Retina (tissue), 1 donor: ENCODE measurements around the gene MRPL21.
"Not testable (repeated sequence)": the region's sequence is repeated elsewhere in the genome, so short reads cannot be mapped to it uniquely, and the experiment has no call there.

Experiments
- DNase-seq: peaks from one replicate; pipeline ENCODE4 v3.0.0-alpha.2; 2016

MRPL21 gene

DNA sequence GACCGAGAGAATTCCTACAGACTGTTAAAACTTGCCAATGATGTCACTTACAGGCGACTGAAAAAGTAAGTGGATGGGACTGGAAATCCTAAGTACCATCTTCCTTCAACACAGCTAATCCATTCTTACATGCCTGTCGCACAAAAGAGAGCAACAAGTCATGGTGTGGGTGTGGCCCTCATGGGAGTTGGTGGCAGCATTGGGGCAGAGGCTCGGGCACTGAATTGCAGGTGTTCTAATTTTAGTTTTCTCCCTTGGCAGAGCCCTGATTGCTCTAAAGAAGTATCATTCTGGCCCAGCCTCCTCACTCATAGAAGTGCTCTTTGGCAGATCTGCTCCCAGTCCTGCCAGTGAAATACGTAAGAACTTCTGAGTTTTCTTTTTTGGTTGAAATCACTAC, 4.6 kb upstream of the MRPL21 start:
- DNase-seq: no peak

DNA sequence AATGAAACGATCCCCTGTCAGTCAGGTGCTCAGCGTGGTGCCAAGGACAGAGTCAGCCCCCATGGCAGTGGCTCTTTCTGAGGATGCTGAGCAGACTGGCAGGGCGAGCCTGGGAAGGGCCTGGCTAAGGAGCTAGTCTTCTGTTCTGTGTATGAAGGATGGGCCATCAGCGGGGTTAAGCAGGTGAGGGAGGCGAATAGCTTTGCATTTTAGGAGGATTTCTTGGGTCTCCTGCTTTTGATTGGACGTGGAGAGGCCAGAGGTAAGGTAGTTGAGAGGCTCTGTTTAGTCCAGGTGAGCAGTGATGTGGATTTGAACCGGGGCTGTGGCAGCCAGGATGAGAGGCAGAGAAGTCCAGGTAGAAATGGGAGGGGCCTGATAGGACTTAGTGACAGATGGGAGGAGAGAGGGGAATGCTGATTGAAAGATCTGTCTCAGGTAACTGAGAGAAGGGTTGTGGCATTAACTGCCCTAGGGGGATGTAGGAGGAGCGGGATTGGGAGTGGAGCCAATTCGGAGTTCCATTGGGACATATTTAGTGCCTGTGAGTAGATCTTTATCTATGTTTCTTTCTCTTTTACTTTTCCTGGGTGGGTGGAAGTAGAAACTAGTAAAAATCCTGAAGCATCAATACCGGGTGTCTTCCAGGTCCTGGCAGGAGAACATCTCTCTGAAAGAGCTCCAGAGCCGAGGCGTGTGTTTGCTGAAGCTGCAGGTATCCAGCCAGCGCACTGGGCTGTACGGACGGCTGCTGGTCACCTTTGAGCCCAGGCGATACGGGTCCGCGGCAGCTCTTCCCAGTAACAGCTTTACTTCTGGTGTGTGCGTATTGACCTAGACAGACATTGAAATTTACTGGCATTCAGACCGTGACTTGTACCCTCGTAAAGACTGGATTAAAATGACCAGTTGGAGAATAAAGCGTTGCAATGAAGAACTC, 2.1 kb upstream of the MRPL21 start:
- no peak for DNase-seq

DNA sequence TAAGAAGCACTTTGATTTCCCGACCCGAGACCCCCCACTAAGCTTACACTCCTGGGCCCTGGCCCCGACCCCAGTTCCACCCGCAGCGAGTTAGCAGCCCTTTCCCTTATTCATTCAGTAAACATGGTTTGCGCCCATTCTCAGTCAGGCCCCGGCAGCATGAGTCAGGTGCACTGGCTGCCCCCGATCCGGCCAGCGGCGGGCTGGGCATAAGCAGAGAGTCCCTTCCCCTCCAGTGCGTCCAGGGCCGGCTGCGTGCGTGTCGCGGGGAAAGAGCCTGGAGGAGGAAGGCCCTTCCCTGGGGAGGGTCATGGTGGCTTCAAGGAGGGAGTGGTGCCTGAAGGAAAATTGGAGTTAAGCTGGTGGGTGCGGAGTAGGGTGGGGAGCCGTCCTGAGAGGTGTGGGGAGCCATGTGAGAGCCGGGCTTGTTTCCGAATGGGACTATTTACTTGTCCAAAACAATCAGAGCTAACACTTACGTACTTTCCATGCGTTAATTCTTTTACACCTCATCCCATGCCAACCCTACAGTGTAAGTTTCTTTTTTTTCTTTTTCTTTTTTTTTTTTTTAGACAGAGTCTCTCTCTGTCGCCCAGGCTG, 716 bp upstream of the MRPL21 start:
- no peak for DNase-seq

DNA sequence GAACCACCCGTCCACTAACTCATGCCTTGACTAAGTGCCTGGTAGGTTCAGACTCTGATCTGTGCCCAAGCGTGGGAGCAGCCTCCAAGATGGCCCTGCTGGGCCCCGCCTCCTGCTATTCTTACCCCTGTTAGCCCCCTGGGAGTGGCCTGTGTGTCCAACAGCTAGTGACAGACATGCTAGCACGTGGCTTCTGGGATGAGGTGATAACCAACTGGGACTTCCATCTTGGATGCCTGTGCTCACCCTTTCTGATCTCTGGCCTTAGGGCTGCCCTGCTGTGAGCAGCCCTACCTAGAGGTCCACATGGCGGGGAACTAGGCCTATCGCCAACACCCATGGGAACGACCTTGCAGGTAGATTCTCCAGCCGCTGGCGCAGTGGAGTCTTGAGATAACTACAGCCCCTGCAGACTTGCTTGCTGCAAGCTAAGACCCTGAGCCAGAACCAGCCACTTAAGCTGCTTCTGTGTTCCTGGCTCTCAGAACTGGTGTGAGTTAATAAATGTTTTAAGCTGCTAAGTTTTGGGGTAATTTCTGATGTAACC, 2.7 kb downstream of the MRPL21 start:
- DNase-seq: no peak

DNA sequence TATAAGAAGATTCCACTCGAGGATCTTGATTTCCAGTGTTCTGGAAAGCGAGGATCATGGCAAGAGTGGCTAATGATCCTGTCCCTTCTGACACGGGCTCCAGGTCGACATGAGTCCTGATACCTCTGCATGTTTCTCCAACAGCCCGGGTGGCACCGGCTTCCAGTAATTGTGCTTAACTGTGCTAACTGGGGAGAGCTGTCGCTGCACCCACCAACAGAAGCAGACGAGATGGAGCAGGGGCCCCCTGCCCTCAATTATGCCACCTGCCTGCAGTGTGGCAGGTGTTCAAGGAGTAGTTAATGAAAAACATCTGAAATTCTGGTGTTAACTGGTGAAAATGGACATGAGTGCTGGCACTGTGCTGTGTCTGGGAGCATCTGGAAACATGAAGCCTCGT, 6.2 kb downstream of the MRPL21 start:
- no peak for DNase-seq

DNA sequence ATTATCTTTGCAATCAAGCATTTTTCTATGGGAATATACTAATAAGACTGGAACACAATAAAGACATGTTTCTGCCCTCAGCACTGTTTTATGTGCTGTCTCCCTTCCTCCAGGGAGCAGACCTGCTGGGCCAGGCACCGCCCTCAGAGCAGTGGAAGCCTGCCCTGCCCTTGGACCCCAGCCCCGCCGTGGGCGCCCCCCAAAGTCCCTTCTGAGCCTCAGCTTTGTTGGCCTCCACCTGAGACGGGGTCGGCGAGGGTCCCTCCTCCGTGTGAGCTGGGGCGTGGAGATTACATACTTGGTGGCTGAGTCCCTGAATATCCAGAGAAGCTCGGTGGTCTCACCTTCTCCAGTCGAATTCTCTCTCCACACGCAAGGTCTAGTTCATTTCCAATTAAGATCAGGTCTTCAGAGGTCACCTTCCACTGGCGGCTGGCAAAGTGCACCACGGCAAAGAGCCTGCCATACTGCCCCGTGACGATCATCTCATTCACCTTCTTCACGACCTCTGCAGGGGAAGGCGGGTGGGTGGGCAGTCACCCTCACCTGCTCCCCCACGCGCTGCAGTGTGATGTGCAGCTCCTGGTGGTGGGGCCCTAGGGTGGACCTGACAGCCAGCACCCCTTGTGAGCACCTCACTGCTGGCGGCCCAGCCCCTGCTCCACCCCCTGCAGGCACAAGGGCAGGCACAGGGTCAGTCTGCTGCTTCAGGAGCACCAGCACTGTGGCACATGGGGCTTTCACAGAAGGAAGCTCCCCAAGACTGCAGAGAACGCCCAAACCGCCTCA, 7.3 kb downstream of the MRPL21 start:
- no peak for DNase-seq

DNA sequence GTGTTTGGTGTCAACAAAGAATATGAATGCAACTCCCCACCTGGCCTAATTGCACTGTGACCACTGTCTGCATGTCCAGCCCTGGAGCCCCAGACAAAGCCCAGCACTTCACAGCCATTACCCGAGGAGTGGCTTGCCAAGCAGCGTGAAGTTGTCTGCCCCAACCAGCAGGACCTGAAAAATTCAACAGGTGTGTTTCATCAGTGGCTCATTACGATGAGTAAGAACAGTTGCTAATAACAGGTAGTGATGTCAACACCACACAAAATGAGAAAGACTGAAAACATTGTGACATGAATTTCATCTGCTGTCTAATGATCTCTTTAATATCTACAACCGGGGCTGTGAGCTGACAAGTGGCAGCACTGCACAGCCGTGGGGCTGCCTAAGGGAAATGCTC, 10.3 kb downstream of the MRPL21 start:
- DNase-seq: no peak

DNA sequence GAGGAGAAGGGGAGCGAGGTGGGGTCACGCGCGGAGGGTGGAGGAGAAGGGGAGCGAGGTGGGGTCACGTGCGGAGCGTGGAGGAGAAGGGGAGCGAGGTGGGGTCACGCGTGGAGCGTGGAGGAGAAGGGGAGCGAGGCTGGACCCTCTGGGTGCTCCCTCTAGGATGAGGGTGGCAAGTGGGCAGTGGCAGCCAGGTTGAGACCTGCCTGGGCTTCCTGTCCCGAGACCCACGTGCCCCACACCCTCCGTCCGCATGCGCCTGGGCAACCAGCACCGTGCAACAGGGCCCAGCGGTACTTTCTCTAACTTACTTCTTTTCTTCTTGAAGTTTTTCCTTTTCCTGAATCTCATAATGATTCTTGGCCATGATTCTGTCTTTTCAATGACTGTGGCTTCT, 11.1 kb downstream of the MRPL21 start:
- DNase-seq: no peak

DNA sequence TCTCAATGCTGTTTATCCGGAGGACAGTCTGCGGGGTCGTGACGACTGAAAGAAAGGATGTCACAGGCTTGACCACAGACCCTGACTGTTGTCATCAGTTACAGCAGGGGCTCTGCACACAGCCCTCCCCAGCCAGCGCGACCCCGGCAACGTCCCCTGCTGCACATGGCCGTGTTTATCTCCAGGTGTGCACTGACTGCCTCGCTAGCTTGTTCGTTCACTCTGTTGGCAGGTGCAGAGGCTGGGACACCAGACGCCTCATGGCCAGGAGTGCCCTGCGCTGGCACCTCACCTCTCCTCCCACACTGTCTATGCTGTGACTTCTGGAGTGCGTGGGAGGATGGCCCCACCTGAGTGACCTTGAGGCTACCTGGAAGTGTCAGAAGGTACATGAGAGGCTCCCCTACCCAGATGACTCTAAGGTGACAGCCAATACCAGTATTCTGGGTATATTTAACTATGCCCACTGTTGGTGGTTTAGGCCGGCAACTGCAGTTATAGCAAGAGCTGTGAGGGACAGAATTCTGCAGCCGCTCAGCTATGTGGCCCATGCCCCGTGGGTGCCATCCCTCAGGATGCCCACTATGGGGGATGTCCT, 12.2 kb downstream of the MRPL21 start:
- no peak for DNase-seq

DNA sequence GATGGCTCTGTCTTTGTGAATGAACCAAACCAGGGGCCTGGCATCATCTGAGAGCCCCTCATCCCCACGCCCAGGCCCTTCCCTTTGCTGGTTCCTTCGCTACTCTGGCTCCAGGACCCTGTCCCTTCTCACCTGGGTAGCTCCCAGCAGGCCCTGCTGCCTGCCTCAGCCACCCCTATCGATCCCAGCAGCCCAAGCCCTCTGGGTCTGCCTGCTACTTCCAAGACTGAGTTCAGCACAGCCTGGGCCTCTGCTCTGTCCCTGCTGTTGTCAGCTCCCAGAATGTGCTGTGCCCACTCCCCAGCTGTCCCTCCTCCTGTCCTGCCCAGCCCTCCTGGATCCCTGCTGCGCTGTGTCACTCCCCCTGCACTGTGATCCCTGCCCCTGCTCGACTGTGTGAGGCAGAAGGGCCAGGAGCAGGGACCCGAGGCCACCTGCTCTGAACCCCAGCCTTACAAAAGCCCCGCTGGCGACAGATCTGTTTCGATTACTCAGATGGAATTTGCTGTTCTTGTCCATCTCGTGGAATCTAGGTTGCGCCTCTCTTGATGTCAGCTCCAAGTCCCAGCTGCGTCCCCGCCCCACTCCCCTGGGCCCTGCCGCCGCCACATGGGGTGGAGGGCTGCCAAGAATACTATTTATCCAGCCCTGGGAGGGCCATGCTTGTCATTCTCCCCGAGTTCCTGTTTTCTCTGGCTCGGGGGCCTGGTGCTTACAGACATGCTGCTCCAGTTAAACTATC, 13.0 kb downstream of the MRPL21 start:
- no peak for DNase-seq

DNA sequence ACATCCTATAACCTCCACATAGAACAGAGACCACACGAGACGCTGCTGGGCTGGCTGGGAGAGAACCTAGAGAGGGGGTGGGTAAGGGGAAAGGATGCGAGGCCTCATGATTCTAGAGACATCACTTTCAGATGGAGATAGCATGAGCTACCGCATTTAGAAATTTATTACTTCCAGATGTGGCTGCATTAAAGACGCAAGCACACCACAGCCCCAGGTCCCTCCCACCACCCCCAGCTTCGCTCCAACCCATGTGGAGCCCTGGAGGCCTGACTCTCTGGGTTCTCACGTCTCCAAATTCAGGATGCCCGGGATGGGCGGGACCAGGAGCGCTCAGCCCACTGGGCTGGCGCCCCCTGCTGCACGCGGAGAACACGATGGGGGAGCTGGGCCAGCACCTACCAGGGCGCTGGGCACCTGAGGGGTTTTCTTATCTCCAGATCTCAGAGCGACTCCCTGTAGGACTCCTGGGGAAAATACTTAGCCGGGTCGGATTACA, 13.6 kb downstream of the MRPL21 start:
- peak; percentile 17 for DNase-seq

DNA sequence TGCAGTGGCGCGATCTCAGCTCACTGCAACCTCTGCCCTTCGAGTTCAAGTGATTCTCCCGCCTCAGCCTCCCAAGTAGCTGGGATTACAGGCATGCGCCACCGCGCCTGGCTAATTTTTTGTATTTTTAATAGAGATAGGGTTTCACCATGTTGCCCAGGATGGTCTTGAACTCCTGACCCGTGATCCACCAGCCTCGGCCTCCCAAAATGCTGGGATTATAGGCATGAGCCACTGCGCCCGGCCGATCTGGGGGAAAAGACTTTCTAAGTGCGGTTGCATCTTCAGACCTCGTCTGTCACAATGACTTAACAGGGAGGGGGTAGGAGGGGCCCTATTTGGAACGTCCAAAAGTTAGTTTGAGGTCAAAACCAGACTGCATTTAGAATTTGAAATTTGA, 18.8 kb downstream of the MRPL21 start:
- DNase-seq: not testable (repeated sequence)

DNA sequence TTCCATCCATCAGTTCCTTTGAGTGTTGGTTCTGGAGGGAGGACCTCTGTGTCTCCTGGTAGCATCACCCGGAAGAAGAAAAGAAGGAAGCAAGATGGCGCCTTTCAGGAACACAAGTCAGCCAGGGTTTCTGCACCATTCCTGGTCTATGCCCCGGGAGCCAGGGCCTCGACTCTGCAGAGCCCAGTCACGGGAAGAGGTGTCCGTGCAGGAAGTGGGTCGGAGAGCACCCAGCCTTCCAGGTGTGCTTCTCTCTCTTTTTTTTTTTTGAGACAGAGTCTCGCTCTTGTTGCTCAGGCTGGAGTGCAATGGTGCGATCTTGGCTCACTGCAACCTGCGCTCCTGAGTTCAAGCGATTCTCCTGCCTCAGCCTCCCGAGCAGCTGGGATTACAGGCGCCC, 21.2 kb downstream of the MRPL21 start:
- no peak for DNase-seq

DNA sequence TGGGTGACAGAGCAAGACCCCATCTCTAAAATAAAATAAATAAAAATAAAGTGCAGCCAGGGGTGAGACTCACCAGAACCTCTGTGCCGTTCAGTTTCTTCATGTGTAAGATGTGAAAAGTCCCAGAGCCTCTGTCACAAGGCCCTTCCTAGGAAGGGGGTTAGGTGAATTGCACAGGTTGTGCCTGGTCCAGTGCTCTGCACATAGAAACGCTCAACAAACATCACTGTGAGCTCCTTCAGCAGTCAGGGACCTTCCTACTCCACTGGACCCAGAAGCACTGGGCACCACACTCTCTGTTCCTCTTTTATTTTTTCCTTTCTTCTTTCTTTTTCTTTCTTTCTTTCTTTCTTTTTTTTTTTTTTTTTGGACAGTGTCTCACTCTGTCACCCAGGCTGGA, 22.3 kb downstream of the MRPL21 start:
- no peak for DNase-seq

DNA sequence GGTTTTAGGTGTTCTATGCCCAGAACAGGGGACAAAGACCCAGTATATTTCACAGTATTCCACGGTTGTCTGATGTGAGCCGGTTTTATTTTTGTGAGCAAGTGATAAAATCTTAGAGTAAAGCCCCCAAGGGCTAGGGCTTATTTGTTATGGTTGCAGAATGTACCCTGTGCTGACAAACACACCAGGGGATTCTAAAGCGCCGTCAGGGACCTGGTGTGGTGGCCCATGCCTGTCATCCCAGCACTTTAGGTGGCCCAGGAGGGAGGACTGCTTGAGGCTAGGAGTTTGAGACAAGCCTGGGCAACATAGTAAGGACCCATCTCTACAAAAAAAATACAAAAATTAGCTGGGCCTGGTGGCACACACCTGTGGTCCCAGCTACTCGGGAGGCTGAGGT, 22.8 kb downstream of the MRPL21 start:
- DNase-seq: no peak

DNA sequence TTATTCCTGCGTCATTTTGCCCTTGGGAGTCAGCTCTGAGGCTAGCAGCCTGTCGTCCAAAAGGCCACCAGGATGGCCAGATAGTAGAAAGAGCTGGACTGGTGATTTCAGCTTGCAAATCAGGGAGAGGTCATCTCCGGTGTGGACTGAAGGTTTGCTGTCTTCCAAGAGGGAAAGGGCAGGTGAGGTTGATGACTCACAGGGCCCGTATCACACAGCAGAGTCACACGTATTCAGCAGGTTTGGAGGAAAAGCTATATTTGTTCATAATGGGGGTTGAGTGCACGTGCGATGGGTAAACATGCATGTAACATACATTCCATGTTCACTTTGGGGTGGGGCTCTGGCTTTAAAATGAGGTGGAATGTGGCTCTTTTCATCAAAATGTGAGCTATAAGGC, 25.6 kb downstream of the MRPL21 start:
- DNase-seq: no peak

DNA sequence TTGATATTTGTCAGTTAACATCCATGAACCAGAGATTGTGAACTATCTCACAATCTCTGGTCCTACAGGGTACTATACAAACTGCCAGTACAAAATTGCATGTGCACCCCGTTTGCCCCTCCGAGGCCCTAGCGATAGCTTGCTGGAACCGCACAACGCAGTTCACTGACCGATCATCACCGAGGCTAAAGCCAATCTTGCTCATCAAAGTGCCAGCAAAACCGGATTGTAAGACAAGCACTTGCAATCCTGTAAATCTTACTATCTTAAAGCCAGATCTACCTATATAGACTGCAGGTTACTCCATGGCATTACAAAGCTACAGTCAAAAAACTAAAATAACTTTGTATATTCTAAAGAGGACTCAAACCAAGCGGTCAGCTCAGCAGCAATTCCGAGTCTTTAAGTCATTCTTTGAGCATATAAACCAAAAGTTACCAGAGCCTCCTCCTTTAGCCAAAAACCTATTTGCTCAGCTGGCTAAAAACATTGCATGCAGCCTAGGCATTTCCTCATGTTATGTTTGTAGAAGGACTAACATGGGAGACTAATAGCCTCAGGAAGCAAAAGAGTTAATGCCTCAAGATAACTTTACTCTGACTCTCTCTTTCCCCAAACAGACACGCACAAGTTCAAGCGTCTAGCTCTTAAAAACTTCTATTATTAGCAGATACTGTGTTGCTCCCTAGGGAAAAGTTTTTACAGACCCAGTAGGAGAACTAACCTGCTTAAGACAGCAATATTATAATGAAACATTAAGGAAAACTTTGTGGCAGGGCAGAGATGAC, 31.2 kb downstream of the MRPL21 start:
- DNase-seq: no peak

DNA sequence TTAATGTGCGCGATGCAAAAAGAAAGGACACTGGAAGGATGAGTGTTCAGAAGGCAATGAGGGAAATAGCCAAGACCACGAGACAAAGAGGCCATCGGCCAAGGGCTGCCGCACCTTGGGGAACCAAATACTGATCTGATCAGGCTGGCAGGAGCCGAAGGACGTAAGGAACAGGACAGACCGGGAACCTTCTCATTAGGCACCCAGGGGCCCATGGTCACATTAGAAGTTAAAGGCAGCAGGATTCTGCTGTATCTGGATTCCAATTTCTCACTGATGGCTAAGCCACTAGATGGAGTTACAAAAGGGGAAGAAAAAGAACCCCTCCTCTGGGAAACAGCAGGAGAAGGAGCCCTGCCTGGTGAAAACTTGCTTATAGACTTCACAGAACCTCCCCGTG, 33.2 kb downstream of the MRPL21 start:
- peak; percentile 29 for DNase-seq

DNA sequence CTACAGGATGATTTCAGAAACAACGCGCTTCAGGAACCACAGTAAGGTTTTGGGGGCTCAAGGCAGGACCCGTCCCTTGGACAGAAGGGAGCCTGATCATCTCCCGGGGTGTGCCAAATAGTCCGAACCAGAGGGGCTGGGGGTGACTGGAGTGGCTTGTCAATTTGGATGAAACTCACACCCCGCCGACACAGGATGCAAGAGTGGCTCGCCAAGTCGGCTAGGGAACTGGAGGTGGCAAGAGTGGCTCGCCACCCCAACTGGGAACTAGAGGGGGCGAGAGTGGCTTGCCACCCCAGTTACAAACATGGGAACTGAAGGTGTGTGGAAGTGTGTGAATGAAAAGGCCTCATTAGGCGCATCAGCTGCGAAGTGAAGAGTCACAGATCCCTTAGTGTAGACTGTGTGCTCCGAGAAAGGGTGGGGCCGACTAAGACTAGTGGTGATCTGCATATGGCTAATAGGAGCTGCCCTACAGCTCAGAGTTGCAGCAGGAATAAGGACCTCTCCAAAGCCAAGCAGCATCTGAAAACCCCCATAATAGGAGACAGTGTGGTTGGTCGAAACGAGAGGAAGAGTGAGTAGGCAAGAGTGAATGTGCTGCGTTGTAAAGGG, 35.3 kb downstream of the MRPL21 start:
- no peak for DNase-seq

DNA sequence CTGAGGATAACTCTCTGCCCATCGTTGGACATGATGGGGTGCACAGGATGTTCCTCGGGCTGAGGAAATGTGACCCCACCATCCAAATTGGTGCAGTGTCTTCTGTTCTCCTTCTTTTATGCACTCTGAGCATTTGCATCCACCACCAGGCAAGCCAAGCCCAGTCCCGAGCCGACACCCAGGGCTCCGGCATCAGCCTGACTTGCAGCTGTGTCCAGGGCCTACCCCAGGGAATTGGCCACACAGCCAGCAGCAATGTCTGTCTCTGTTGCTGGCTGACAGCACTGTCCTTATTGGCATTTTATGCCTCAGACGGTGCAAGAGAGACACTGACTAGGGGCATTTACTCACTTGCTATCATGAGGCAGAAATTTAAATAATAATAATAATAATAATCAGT, 36.6 kb downstream of the MRPL21 start:
- DNase-seq: no peak

DNA sequence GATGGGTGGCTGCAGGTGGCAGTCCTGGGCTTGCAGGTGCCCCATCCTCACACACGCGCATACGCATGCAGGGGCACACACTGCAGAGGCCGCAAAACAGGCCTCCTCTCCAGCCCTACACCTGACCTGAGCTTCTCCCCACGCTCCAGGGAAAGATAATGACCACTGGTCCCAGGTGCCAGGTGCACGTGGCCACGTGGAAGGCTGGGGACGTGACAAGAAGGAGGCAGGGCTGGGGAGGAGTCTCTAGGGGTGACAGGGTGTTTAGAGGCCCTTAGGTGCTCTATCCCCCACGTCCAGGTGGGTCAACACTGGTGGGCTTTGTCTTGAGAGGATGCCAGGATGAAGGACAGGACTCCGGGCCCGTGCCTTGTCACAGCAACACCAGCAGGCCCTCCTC, 38.4 kb downstream of the MRPL21 start:
- DNase-seq: no peak
